ENCODE measurements around the gene FOLR3. TPM values are rescaled to one million over a fixed set of nuclear protein-coding genes. Genes with fewer than 3 reads are reported as not detected.
"Not testable (repeated sequence)": the region's sequence is repeated elsewhere in the genome, so short reads cannot be mapped to it uniquely, and the experiment has no call there.

The FOLR3 gene
- not detected in 2 replicates for total RNA-seq

DNA sequence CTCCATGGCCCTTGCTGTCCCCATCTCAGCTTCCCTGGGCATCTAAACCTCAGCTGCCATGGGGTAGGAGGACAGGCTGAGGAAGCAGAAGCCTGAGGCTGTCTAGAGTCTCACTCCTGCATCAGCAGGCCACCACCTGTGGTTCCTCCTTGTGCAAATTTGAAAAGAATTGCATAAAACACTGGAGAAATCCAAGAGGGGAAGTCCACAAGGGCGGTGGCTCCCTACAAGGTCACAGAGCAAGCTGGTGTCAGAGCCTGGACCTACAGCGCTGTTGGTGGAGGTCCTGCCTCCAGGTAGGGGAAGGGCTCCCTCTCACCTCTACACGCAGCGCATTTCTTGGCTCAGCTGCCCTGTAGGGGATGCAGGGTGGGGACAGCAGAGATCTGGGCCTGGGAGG lies at the start of gene FOLR3:
FOLR3 (plus strand) TSS at position 253 of the 400 bp plus-strand sequence. CDS start 228 bp downstream, outside the sequence.
- not testable (repeated sequence) for DNase-seq (ENCODE audit: extremely low read depth, low read depth, low spot score)

DNA sequence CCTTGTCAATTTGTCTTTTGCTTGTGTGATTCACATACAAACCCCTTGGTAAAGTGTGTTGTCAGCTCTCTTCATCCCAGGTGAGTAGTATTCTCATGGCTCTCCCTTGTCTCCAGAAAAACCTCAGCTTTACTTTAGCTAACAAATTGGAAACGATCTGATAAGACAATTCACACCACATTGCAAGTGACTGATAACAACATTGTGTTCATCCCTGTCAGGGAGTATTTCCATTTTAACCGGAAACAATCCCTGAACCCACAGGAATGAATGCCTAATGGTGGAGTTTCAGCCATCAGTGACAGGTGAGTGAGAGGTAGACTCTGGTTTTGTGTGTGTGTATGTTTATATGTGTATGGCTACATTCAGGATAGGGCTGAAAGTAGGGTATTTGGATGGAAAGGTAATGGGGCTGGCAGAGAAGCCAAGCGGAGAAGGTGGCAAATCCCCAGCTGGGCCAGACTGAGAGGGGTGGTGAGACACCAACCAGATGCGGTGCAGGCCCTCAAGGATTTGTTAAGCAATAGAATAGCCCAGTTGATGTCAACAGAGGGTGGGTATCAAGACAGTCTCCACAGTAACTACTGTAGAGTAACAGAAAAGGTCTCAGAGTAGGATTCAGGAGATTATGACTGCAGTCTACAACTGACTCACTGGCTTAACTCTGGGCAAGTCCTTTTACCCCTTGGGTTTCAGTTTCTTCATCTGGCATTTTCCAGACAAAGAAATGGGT lies 47.3 kb upstream of the FOLR3 start:
- no peak for DNase-seq (ENCODE audit: extremely low read depth, low read depth, low spot score)

DNA sequence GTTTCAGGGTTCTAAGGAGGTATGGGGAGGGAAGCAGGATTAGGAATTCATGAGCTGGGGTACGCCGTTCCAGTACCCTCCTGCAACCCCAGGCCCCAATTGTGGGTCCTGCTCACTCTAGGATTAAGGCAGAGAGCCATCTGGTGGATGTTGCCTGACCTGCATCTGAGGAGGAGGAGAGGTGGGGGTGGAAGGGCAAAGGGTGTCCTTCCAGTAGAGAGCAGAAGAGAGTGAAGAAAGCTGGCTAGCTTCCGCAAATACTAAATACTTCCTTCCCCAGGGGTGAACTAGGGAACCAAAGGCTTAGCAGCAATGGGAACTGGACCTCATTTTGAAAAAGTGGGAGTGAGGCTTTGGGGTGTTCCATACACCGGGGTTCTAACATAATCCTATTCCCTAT lies 44.2 kb upstream of the FOLR3 start:
- DNase-seq (ENCODE audit: extremely low read depth, low read depth, low spot score) = no peak

DNA sequence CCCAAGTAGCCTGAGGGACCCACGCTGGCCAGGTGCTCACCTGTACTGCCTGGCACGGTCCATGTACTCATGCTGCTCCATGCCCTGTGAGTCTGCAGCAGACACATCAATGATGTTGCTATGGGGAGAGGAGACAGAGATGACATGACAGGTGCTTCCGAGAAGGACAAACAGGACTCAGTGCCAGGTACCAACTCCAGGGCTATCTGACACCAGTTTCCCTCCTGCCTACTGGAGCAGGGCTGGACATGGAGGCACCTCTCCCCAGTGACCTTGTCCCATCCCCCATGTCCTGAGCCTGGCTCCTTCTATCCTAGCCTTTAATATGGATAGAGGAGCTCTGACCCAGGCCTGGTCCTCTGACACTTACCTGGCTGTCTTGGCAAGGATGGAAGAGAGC lies 36.8 kb upstream of the FOLR3 start:
- DNase-seq (ENCODE audit: extremely low read depth, low read depth, low spot score) = no peak

DNA sequence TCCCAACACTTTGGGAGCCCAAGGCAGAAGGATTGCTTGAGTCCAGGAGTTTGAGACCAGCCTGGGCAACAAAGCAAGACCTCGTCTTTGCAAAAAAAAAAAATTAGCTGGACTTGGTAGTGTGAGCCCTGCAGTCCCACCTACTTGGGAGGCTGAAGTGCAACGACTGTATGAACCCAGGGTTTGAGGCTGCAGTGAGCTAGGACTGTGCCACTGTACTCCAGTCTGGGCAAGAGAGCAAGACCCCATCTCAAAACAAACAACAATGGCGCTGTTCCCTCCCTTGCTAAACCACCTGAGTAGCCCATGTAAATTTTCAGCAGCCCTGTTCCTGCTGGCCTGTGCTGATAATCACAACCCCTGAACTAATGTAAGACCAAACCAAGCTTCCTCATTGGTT lies 35.5 kb upstream of the FOLR3 start:
- no peak for DNase-seq (ENCODE audit: extremely low read depth, low read depth, low spot score)

DNA sequence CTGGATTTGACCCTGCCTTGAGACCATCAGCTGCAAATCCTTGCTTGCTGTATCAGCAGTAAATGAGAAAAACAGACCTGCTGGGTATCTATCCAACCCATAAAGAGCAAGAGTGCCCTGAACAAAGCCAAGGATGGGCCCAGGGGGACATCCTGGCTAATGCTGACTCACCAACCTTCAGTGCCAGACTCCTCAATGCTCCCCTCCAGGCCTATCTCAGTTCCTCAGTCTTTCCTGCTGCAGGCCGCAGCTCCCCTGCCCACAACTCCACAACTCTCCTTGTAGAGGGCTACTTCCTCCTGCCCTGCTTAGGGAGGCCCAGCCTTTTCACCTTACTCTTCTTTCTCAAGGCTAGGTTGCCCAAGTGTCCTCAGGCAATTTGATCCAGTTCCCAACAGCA lies 35.1 kb upstream of the FOLR3 start:
- DNase-seq (ENCODE audit: extremely low read depth, low read depth, low spot score) = no peak

DNA sequence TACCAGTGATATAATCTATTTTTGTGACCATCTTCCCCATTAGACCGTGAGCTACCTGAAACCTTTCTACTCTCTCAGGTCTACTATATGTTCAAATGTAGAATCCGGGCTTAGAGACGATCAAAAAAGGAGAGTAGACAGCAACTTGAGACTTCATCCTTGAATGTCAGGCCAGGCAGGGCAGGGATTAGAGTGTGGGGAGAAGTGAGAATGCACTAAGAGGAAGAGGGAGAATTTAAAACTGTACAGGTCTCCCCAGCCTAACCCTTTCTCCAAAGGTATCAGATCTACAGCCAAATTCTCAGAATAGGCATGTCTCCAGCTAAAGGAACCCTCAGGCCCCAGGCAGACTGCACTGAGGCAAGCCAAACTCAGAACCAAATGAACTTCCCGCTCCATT lies 33.4 kb upstream of the FOLR3 start:
- no peak for DNase-seq (ENCODE audit: extremely low read depth, low read depth, low spot score)

DNA sequence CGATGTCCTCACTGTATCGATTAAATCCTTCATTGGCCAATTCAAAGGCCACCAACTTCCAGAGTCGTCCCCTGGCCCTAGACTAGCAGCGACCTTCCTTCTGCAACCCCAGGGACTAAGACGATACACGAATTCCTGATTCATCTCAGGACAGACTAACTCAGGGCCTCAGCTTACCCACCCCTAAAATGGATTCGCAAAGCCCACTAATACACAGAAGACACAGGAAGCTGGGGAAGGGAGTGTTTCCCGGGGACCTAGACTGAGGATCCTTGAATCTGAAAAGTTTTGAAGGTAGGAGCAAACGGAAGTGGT lies 32.9 kb upstream of the FOLR3 start:
- no peak for DNase-seq (ENCODE audit: extremely low read depth, low read depth, low spot score)

DNA sequence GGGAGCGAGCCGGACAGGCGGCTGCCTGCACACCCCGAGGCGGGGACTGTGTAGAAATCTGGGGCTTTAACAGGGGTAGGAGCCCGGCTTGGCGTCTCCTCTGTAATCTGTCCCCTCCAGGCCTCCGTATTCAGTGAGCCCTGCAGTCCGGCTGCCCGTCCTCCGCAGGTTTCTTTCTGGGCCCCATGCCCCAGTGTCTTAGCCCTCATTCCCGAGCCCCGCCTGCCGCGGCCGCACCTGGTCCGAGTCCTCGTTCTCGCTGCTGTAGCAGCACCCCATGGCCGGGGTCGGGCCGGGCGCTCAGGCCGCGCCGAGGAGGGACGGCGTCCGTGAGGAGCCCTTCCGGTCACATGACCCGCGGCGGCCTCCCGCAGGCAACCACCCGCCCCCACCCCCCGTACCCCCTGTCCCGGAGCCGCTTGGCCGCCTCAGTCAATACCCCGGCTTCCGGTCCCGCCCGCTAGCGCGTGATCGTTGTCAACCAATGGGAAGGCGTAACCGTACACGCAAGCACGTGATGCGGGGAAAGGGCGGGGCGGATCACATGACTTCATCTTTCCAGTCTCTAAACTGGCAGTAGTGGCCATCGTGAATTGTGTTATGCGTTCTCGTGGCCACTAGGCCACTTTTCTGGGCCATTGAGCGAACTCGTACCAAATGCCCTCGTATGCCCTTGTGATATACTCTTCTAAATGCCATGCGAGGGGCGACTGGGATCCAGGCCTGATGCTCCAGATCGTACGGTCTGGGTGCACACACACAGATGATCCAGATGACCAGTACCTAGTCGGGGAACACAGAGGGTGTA lies 32.4 kb upstream of the FOLR3 start, which contains the start of gene LAMTOR1:
LAMTOR1 (minus strand) TSS at position 352 of the 808 bp plus-strand sequence; CDS start at position 279, 73 bp downstream.
- DNase-seq (ENCODE audit: extremely low read depth, low read depth, low spot score) = peak; percentile 96

DNA sequence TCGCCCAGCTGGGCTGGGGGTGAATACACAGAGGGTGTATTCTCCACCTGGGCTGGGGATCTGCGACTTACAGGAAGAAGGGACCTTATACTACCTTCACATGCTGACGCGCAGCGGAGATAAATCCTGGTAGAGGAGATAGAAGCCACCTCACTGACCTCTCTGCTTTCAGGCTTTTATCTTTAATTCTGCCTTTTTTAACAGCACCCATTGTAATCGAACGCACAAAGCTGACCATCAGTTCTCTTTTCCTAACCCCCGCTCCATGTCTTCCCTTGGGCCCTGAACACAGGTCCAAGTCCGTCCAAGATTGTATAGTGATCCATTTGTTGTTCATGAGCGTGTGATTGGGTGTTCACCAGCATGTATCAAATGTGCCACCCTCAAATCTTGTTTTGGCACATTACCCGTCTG lies 31.8 kb upstream of the FOLR3 start:
- no peak for DNase-seq (ENCODE audit: extremely low read depth, low read depth, low spot score)

DNA sequence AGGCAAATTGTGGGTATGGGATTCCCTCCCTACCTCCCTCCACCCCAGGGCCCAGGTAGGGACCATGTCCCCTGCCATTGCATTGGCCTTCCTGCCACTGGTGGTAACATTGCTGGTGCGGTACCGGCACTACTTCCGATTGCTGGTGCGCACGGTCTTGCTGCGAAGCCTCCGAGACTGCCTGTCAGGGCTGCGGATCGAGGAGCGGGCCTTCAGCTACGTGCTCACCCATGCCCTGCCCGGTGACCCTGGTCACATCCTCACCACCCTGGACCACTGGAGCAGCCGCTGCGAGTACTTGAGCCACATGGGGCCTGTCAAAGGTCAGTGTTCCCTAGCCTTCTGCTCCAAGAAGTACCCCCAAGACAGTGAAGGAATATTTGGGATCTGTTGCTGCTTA lies 29.6 kb upstream of the FOLR3 start, which contains the start of gene TOMT:
TOMT (plus strand) TSS at position 37 of the 400 bp plus-strand sequence; CDS start at position 65, 28 bp downstream.
- no peak for DNase-seq (ENCODE audit: extremely low read depth, low read depth, low spot score)

DNA sequence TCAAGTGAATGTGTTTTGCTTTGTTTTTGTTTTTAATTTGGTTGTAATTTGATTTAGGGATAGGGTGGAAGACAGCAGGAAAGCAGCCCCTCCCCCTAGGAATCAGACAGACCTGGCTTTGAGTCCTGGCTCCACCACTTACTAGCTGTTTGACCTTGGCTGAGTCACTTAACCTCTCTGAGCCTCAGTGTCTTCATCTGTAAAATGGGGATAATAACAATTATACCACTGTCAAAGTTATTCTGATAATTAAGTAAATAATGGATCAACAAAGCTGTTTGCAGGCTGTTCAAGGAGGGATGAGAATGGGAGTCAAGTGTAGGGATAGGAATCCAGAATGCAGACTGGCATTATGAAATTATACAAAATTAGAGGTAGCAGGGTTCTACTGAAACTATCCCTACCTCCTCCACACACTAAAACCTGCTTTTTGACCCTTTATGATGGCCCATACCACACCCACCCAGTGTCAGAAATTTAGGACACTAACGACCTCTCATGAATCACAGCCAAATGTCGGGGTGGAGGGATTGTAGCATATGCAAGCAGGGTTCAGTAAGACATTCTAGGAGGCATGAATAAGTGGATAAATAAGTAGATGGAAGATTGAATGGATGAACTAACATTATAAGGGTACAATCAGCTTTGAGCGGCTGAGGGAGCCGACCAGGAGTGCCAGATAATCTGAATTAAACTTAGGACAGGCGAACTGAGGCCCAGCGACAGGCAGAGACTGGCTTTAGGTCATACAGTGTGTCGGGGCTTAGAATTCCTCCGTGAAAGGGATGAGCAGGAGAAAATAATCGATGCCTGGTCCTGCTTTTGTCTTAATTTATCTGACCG lies 24.0 kb upstream of the FOLR3 start:
- no peak for DNase-seq (ENCODE audit: extremely low read depth, low read depth, low spot score)

DNA sequence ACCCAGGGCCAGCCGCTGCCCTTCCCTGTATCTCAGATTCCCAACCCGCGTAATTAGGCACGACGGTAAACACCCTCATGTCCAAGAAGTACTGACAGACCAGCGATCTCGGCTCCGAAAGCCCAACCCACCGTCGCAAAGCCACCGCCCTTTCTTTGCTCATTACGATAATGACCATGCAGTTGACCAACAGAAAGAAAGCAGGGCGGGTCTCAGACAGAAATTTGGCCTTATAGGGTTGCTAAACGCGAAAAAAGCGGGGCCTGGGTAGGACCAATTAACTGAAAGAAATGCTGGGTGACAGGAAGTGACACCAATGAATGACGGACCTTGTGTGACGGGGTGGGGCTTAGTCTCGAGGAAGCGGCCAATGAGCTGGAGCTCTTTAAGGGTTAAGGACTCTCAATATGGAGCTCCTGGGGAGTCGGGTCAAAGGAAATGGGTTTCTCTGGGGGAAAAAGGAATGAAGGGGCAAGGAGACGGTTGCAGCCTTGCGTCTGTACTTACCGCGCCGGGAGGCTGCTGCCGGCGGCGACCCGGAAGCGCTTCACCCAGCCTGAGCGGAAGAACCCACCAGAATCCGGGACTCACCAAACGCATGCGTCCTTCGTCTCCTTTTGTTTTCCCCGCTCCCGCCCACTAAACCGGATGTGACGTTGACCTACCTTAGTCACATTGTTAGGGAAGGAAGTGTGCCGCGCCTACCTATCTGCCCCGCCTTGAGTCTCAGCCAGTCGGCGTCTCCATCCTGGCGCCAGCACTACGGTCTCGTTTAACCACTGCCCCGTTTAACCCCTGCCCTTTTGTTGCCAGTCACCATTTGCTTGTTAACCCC lies 23.2 kb upstream of the FOLR3 start, which contains the start of gene ANAPC15:
ANAPC15 (minus strand) TSS at position 553 of the 835 bp plus-strand sequence. CDS start 1,419 bp downstream, outside the sequence.
- DNase-seq (ENCODE audit: extremely low read depth, low read depth, low spot score) = peak; percentile 100

DNA sequence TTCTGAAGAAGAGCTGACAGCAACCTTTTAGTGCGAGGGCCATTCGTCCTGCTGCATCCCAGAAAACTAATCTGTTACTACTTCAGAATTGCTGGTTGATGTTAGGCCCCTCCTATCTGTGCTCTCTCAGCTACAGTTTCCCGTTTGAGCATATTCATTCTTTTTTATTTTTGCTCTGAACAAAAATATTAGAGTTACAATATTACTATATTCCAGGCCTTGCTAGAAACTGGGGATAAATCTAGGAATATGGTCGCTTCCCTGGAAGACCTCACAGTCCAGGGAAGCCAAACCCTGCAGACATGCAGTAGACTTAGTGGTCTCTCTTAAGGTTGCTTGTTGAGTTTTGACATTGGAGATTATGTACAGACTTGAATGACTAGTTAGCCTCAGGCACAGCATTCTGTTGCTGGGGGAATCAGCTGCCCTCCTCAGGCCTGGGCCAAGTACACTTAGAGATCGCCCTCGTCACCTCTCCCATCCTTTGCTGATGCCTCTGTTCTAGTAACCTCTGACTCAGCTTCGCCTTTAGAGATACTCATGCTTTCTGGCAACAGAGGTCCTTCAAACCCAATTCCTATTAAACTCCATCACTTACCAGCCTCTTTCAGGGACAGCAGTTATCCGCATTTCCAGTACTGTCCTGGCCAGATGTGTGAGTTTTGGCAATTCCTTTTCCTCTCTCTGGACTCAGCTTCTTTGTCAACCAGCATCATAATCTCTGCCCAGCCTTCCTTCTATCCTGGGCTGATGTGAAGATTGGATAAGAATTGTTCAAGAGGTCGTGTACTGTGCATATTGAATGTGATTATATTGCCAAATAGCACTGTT lies 22.3 kb upstream of the FOLR3 start:
- no peak for DNase-seq (ENCODE audit: extremely low read depth, low read depth, low spot score)

DNA sequence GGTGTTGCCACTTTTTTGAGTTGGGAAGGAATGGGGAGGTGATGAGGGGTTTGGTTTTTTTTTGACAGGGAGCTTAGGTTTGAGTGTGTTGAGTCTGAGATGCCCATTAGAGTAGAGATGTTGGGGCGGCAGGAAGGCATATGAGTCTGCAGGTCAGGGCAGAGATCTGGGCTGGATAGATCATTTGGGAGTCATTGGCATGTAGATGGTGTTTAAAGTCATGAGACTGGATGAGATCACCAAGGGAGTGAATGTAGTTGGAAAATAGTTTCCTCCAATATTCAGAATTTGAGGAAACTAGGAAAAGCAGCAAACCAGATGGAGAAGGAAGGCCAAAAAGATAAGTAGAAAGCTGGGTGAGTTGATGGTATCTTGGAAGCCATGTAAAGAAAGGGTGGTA lies 21.0 kb upstream of the FOLR3 start:
- no peak for DNase-seq (ENCODE audit: extremely low read depth, low read depth, low spot score)

DNA sequence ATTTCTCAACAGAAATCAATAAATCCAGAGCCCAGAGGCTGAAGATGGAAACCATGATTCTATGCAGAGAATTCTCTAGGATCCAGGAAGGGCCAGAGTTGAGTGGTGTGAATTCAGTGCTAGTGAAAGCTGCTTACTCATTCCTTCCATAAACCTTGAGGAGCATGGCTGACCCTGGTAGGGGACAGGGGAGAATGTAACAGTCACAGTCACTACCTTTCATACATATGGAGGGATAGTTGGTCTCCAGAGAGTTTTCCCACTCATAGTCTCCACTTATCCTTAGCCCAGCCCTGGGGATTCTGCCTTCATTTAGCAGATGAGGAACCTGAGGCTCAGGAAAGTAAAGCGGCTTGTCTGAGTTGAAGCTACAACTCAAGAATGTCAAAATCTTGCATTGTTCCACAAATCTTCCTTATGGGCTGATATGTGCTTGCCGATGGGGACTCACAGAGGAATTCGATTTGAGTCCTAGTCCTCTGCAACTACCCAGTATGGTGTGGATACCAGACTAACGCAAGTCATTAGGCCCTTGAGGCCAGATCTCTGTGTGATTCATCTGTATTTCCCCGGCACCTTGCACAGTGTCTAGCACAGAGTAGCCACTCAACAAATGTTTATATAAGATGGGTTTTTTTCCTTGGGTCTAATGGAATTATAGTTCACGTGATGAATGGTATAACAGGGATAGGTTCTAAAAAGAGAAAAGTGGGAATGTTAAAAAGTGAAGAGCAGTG lies 19.3 kb upstream of the FOLR3 start:
- no peak for DNase-seq (ENCODE audit: extremely low read depth, low read depth, low spot score)

DNA sequence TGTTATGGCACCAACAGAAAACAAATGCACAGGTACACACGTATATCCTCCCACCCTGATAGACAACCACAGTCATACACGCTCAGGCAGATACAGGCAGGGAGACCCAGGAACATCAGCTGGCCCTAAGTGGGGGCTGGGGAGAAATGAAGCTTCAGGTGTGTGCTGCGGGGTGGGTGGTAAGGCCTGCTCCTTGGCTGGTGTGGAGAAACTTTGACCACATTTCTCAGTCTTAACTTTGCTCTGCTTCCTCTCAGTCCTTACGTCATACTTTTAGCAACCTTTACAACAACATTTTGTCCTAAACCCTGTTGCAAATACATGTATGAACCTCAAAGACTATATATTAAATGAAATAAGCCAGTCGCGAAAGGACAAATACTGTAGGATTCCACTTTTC lies 16.3 kb upstream of the FOLR3 start:
- no peak for DNase-seq (ENCODE audit: extremely low read depth, low read depth, low spot score)

DNA sequence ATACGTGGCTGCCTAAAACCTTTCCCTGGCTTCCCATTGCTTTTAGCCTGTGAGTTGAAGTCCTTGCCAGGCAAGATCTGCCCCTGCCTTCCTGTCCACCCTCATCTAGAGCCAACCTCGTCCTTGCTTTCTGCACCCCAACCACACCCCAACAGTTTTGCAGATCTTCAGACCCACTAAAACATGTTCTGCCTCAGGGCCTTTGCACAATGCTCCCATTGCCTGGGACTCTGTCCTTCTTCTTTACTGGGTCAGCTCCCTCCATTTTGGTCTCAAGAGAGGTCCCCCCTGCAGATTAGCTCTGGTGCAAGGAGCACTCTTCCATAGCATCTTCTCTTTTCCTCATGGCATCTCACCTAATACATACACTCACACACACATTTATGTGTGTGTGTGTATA lies 14.6 kb upstream of the FOLR3 start:
- no peak for DNase-seq (ENCODE audit: extremely low read depth, low read depth, low spot score)

DNA sequence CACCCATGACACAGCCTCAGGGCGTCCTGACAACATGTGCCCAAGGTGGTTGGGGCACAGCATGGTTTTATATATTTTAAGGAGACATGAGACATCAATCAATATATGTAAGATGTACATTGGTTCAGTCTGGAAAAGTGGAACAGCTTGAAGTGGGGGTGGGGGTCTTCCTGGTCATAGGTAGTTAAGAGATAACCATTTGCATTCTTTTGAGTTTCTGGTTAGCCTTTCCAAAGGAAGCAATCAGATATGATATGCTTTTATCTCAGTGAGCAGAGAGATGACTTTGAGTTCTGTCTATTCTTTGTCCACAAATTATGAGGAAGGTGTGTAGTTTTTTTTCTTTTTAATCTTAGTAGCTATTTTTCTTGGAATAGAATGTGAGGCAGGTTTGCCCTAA lies 12.9 kb upstream of the FOLR3 start:
- DNase-seq (ENCODE audit: extremely low read depth, low read depth, low spot score) = no peak
